ENCODE data around the gene RAB3GAP2. TPM values are rescaled to one million over a fixed set of nuclear protein-coding genes. Genes with fewer than 3 reads are reported as not detected.

The RAB3GAP2 gene
- total and polyA plus RNA-seq, 12 donors = 5.7 to 35.8 (median 27.6) TPM

DNA sequence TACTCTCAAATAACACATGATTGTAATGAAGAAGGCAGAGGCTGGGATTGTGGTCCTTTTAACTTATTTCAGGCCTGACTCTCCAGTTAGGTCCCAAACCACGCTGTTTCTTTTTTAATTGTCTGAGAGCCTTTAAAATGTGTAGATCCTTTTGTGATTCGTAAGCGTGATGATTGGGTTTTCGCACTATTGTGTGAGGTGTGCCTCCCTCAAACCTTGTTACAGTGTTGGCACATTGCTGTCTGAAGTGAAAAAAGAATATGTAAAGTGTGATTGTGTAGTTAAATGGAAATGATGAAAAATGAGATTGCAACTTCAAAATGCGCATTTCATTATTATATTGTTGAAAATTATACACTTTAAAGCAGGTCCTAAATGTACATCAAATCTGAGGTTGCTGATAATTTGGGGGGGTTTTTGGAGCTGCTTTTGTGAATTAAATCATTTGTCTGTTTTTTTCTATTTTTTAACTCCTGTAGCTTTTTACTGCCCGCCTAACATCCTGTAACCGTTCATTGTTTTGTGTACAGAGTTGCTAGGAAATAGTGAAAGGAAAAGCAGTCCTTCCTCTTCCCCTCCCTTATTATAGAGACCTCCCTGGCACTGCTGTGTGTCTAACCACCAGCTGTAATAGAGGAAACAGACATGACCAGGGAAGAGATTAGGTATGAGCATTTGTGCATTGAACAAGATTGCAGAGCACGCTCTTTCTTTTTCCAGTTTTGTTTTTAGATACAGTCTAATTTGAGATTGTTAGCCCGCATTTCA lies 135.1 kb downstream of the RAB3GAP2 start:
- ATAC-seq (peak in 7 of 8 donors; percentile 89 to 96 (median 93)), DNase-seq (peak in 1 of 2 donors; percentile 35)
- intact Hi-C loops (cut with DNase I) = no loop called here
- H3K27ac ChIP-seq = peak overlapping the region in 9 of 10 donors; percentile 1 to 80 (median 61)
- H3K4me3 ChIP-seq = peak overlapping the region in 5 of 10 donors; percentile 14 to 31 (median 23)
- TF ChIP-seq, protein P1, sequence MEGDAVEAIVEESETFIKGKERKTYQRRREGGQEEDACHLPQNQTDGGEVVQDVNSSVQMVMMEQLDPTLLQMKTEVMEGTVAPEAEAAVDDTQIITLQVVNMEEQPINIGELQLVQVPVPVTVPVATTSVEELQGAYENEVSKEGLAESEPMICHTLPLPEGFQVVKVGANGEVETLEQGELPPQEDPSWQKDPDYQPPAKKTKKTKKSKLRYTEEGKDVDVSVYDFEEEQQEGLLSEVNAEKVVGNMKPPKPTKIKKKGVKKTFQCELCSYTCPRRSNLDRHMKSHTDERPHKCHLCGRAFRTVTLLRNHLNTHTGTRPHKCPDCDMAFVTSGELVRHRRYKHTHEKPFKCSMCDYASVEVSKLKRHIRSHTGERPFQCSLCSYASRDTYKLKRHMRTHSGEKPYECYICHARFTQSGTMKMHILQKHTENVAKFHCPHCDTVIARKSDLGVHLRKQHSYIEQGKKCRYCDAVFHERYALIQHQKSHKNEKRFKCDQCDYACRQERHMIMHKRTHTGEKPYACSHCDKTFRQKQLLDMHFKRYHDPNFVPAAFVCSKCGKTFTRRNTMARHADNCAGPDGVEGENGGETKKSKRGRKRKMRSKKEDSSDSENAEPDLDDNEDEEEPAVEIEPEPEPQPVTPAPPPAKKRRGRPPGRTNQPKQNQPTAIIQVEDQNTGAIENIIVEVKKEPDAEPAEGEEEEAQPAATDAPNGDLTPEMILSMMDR (IDR thresholded peaks at IDR 0.05) = no peak
- H3K36me3 ChIP-seq = peaks cover 0 to 99% (median 31%) of the 10 kb centered on the region in 9 donors
- no peaks in the 10 kb centered on the region for H3K27me3 ChIP-seq
- 52 to 54% methylated on average over 9 of the region's 9 CpGs for WGBS, 2 donors
- H3K4me1 ChIP-seq = peaks cover 0 to 26% (median 11%) of the 10 kb centered on the region in 9 donors
- no peaks in the 10 kb centered on the region for H3K9me3 ChIP-seq

DNA sequence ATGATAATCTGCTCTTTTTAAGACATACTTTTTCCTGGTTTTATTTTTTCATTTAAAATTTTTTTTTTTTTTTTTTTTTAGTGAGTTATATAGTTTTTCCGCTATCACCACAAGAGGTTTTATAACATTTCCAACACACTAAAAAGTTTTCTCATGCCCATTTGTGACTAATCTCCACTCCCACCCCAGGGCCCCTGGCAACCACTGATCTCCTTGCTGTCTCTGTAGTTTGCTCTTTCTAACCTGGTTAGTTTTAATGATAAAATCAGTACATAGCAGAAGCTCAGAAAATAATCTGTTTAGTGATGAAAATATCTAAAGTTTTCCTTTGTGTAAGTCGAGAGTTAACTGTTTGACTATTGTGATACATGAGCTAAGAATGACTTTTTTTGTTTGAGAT lies 136.5 kb downstream of the RAB3GAP2 start:
- Histone ChIP-seq H3K4me3 (no peak overlapping the region), H3K27ac (peak overlapping the region in 2 of 10 donors; percentile 59 to 80), H3K27me3 (no peaks in the 10 kb centered on the region), H3K9me3 (no peaks in the 10 kb centered on the region), H3K4me1 (peaks cover 0 to 26% (median 11%) of the 10 kb centered on the region in 9 donors), H3K36me3 (peaks cover 0 to 97% (median 19%) of the 10 kb centered on the region in 9 donors)
- intact Hi-C loops (cut with DNase I) = no loop called here
- no peak for DNase-seq
- WGBS, 2 donors = 94 to 97% methylated on average over 2 of the region's 2 CpGs
- TF ChIP-seq, protein P1 (IDR thresholded peaks at IDR 0.05) = no peak
- no peak for ATAC-seq

DNA sequence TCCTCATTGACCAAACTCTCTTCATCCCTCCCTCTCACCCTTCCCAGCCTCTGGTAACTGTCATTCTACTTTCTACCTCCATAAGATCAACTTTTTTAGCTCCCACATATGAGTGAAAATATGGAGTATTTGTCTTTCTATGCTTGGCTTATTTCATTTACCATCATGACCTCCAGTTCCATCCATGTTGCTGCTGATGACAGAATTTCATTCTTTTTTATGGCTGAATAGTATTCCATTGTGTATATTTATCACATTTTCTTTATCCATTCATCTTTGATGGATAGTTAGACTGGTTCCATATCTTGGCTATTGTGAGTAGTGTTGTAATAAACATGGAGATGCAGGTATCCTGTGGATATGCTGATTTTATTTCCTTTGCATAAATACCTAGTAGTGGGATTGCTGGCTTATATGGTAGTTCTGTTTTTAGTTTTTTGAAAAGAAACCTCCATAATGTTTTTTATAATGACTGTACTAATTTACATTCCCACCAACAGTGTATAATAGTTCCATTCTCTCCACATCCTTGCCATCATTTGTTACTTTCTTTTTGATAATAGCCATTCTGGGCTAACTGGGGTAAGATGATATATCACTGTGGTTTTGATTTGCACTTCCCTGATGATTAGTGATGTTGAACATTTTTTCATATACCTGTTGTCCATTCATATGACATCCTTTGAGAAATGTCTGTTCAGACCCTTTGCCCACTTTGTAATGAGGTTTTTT lies 142.6 kb downstream of the RAB3GAP2 start:
- intact Hi-C loops (cut with DNase I) = no loop called here
- Histone ChIP-seq H3K27me3 (no peaks in the 10 kb centered on the region), H3K4me3 (no peak overlapping the region), H3K27ac (no peak overlapping the region), H3K36me3 (peaks cover 0 to 96% (median 27%) of the 10 kb centered on the region in 9 donors), H3K9me3 (peaks cover 0 to 5% (median 0%) of the 10 kb centered on the region in 11 donors), H3K4me1 (peaks cover 0 to 2% (median under 1%) of the 10 kb centered on the region in 9 donors)
- ATAC-seq (no peak), DNase-seq (no peak)
- TF ChIP-seq, protein P1 (IDR thresholded peaks at IDR 0.05) = no peak

DNA sequence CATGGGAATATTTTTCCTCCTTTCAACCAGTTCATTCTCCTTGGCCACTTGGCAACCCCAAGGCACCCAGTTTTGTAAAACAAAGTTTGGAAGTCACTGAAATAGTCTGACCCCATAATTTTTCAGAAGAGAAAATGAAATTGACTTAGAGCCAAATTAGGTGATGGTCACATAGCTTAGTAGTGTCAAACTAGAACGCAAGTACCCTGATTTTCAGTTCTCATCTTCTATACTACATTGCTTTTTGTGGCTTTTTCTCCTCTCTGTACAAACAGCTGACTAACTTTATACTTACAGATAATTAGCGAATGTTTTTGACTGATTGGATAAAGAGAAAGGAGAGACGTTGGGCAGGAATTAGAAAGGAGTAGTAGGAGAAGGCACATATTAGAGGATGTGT lies 145.2 kb downstream of the RAB3GAP2 start:
- Histone ChIP-seq H3K4me1 (peaks cover 0 to 9% (median 4%) of the 10 kb centered on the region in 9 donors), H3K27me3 (no peaks in the 10 kb centered on the region), H3K27ac (no peak overlapping the region), H3K4me3 (no peak overlapping the region), H3K36me3 (peaks cover 0 to 70% (median 20%) of the 10 kb centered on the region in 9 donors), H3K9me3 (peaks cover 0 to 5% (median 0%) of the 10 kb centered on the region in 11 donors)
- intact Hi-C loops (cut with DNase I) = no loop called here
- ATAC-seq (no peak), DNase-seq (no peak)
- TF ChIP-seq, protein P1 (IDR thresholded peaks at IDR 0.05) = no peak
- 83 to 86% methylated on average over 3 of the region's 3 CpGs for WGBS, 2 donors
